Suprapubic skin (tissue), 4 donors: ENCODE results near the gene PTPRN2. TPM values are rescaled to one million over a fixed set of nuclear protein-coding genes. Genes with fewer than 3 reads are reported as not detected.

ENCODE experiments used
- DNase-seq, 2 donors: peaks; one replicate each; pipeline ENCODE4 v3.0.0-alpha.2; 2019; ENCODE audit warnings: low spot score in 2 of 2
- H3K27ac ChIP-seq: fragments of 200-600 bp; sonication (generic); one replicate; pipeline ENCODE4 v1.5.1; 2019
- H3K27me3 ChIP-seq: fragments of 200-600 bp; sonication (generic); one replicate; pipeline ENCODE4 v1.5.1; 2019
- H3K36me3 ChIP-seq: fragments of 200-600 bp; sonication (generic); one replicate; pipeline ENCODE4 v1.5.1; 2019
- H3K4me1 ChIP-seq: fragments of 200-600 bp; sonication (generic); one replicate; pipeline ENCODE4 v1.5.1; 2019
- H3K4me3 ChIP-seq: fragments of 200-600 bp; sonication (generic); one replicate; pipeline ENCODE4 v1.5.1; 2019; ENCODE audit warnings: mild to moderate bottlenecking
- H3K9me3 ChIP-seq: fragments of 200-600 bp; sonication (generic); one replicate; pipeline ENCODE4 v1.5.1; 2019
- CTCF ChIP-seq, 2 donors: fragments of 200-600 bp in 1 of 2; fragments of 450-650 bp in 1 of 2; sonication (generic) in 1 of 2; IDR thresholded peaks; one replicate each; pipeline ENCODE4 v1.5.1; 2016 to 2019; ENCODE audit warnings: antibody characterized with exemption in 2 of 2, mild to moderate bottlenecking in 1 of 2, moderate library complexity in 1 of 2
- EP300 ChIP-seq: sonication (generic); formaldehyde crosslinking; IDR thresholded peaks from one replicate; pipeline ENCODE4 v1.6.1; 2017; ENCODE audit warnings: antibody characterized with exemption
- POLR2A ChIP-seq, 2 donors: fragments of 450-650 bp; IDR thresholded peaks; one replicate each; pipeline ENCODE4 v1.6.1; 2017; ENCODE audit warnings: antibody characterized with exemption in 2 of 2, mild to moderate bottlenecking in 2 of 2, moderate library complexity in 2 of 2
- POLR2AphosphoS5 ChIP-seq, 3 donors: sonication (generic); formaldehyde crosslinking; IDR thresholded peaks; one replicate each; pipeline ENCODE4 v1.6.1; 2017; ENCODE audit warnings: antibody characterized with exemption in 3 of 3
- WGBS: methylation state at CpG from one replicate; pipeline ENCODE4 v1.1.5; 2018; 5-methylcytosine and 5-hydroxymethylcytosine counted together
- total RNA-seq, 4 donors: library from RNA; depleted of rRNA; stranded (reverse); fragments of >200 nt; gene quantifications; one replicate each; pipeline ENCODE4 v1.1.0, GENCODE V29; 2016

Gene PTPRN2
- total RNA-seq, 4 donors from 2014 or later, result 0.23 to 1.8 (median 1.3) TPM

GRCh38 chr7:158620839-158621441 is 33.3 kb upstream of the PTPRN2 start:
- no peak for TF ChIP-seq EP300
- H3K4me1 ChIP-seq, result no peaks in the 10 kb centered on the region
- H3K27ac ChIP-seq, result no peak overlapping the region
- no peaks in the 10 kb centered on the region for H3K27me3 ChIP-seq
- no peaks in the 10 kb centered on the region for H3K9me3 ChIP-seq
- H3K36me3 ChIP-seq, result no peaks in the 10 kb centered on the region
- DNase-seq, result no peak
- no peak overlapping the region for H3K4me3 ChIP-seq
- 93% methylated on average over 6 of the region's 6 CpGs for WGBS

- WGBS, result 96% methylated on average over 5 of the region's 5 CpGs
- no peaks in the 10 kb centered on the region for H3K4me1 ChIP-seq
- H3K36me3 ChIP-seq, result no peaks in the 10 kb centered on the region
- TF ChIP-seq POLR2AphosphoS5 (IDR thresholded peaks at IDR 0.05), result no peak
- TF ChIP-seq EP300, result no peak
- no peak for TF ChIP-seq POLR2A (IDR thresholded peaks at IDR 0.05)
- TF ChIP-seq CTCF (IDR thresholded peaks at IDR 0.05), result no peak
- no peaks in the 10 kb centered on the region for H3K27me3 ChIP-seq
- H3K4me3 ChIP-seq, result no peak overlapping the region
- DNase-seq, result no peak
- no peaks in the 10 kb centered on the region for H3K9me3 ChIP-seq
- H3K27ac ChIP-seq, result no peak overlapping the region
Measured at GRCh38 chr7:158620418-158620817, 32.8 kb upstream of the PTPRN2 start.

DNA sequence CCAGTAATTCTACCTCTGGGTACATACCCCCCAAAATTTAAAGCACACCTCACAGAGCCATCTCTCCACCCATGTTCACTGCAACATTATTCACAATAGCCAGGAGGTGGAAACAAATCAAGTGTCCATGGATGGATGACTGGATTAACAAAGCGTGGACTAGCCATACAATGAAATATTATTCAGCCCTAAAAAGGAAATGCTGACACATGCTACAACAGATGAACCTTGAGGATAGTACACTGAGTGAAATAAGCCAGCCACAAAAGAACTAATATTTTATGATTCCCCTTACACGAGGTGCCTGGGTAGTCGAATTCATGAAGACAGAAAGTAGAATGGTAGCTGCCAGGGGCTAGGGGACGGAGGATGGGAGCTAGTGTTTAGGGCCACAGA is 31.1 kb upstream of the PTPRN2 start:
- TF ChIP-seq CTCF (IDR thresholded peaks at IDR 0.05) (no peak), EP300 (no peak), POLR2A (IDR thresholded peaks at IDR 0.05) (no peak), POLR2AphosphoS5 (IDR thresholded peaks at IDR 0.05) (no peak)
- DNase-seq, result no peak
- H3K4me1 ChIP-seq, result no peaks in the 10 kb centered on the region
- no peak overlapping the region for H3K27ac ChIP-seq
- H3K36me3 ChIP-seq, result no peaks in the 10 kb centered on the region
- no peaks in the 10 kb centered on the region for H3K27me3 ChIP-seq
- no peak overlapping the region for H3K4me3 ChIP-seq
- WGBS, result 93% methylated on average over 4 of the region's 4 CpGs
- H3K9me3 ChIP-seq, result no peaks in the 10 kb centered on the region

DNA sequence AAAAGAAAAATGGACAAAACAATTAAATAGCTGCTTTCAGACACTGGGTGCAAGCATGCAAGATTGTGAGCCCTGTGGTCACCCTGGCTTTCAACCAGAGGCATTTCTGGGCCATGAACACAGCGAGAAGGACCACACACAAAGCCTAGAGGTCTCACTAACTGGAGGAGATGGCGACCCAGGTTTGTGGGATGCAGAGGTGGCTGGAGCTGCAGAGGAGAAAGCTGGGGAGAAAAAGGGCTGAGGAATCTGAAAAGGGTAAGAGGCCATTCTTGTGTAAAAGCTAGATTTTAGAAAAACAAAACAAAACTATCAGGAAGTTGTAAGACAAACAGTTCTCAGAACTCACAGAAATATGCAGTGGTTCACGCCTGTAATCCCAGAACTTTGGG is 30.1 kb upstream of the PTPRN2 start:
- no peaks in the 10 kb centered on the region for H3K36me3 ChIP-seq
- no peaks in the 10 kb centered on the region for H3K27me3 ChIP-seq
- H3K9me3 ChIP-seq, result no peaks in the 10 kb centered on the region
- DNase-seq, result no peak
- no peak overlapping the region for H3K4me3 ChIP-seq
- H3K27ac ChIP-seq, result no peak overlapping the region
- H3K4me1 ChIP-seq, result no peaks in the 10 kb centered on the region
- TF ChIP-seq EP300 (no peak), CTCF (IDR thresholded peaks at IDR 0.05) (no peak), POLR2AphosphoS5 (IDR thresholded peaks at IDR 0.05) (no peak), POLR2A (IDR thresholded peaks at IDR 0.05) (no peak)
- WGBS, result 95% methylated on average over 3 of the region's 3 CpGs

GRCh38 chr7:158616050-158616449 is 28.4 kb upstream of the PTPRN2 start:
- no peaks in the 10 kb centered on the region for H3K36me3 ChIP-seq
- no peaks in the 10 kb centered on the region for H3K4me1 ChIP-seq
- DNase-seq, result no peak
- 69% methylated on average over 2 of the region's 2 CpGs for WGBS
- H3K9me3 ChIP-seq, result no peaks in the 10 kb centered on the region
- no peak overlapping the region for H3K27ac ChIP-seq
- TF ChIP-seq EP300 (no peak), CTCF (IDR thresholded peaks at IDR 0.05) (no peak), POLR2A (IDR thresholded peaks at IDR 0.05) (no peak), POLR2AphosphoS5 (IDR thresholded peaks at IDR 0.05) (no peak)
- no peak overlapping the region for H3K4me3 ChIP-seq
- H3K27me3 ChIP-seq, result no peaks in the 10 kb centered on the region

GRCh38 chr7:158614700-158615099 is 27.1 kb upstream of the PTPRN2 start:
- Histone ChIP-seq H3K27me3 (no peaks in the 10 kb centered on the region), H3K27ac (no peak overlapping the region), H3K36me3 (no peaks in the 10 kb centered on the region), H3K4me3 (no peak overlapping the region), H3K4me1 (no peaks in the 10 kb centered on the region), H3K9me3 (no peaks in the 10 kb centered on the region)
- TF ChIP-seq POLR2AphosphoS5 (IDR thresholded peaks at IDR 0.05), result no peak
- TF ChIP-seq EP300, result no peak
- no peak for TF ChIP-seq CTCF (IDR thresholded peaks at IDR 0.05)
- TF ChIP-seq POLR2A (IDR thresholded peaks at IDR 0.05), result no peak
- WGBS, result 48% methylated on average over 1 of the region's 1 CpG
- no peak for DNase-seq
